Nephron (organoid): ENCODE data around the gene EMSY.
"Not testable (repeated sequence)": the region's sequence is repeated elsewhere in the genome, so short reads cannot be mapped to it uniquely, and the experiment has no call there.

Source experiments
- H3K27ac Mint-ChIP-seq, 3 experiments: 2 replicates each; pipeline ENCODE4 v1.8.0; 2020; ENCODE audit warnings: mixed read lengths in 3 of 3, mild to moderate bottlenecking in 2 of 3, moderate library complexity in 1 of 3
- H3K27me3 Mint-ChIP-seq: 2 replicates; pipeline ENCODE4 v1.8.0; 2021; ENCODE audit warnings: low read depth, mild to moderate bottlenecking, moderate library complexity, mixed read lengths
- H3K36me3 Mint-ChIP-seq: 2 replicates; pipeline ENCODE4 v1.8.0; 2020; ENCODE audit warnings: low read depth, mixed read lengths
- H3K4me1 Mint-ChIP-seq: 2 replicates; pipeline ENCODE4 v1.8.0; 2020; ENCODE audit warnings: mixed read lengths
- H3K4me3 Mint-ChIP-seq, 3 experiments: 2 replicates each; pipeline ENCODE4 v1.8.0; 2020; ENCODE audit warnings: mild to moderate bottlenecking in 3 of 3, mixed read lengths in 3 of 3, moderate library complexity in 2 of 3
- H3K9me3 Mint-ChIP-seq: 2 replicates; pipeline ENCODE4 v1.8.0; 2020; ENCODE audit warnings: mixed read lengths
- CTCF ChIP-seq, 3 experiments: fragments of 200-600 bp; sonication (generic); IDR thresholded peaks; one replicate each; pipeline ENCODE4 v1.5.0; 2021; ENCODE audit warnings: antibody characterized with exemption in 3 of 3; ENCODE audit not compliant: unreplicated experiment in 3 of 3

The EMSY gene

DNA sequence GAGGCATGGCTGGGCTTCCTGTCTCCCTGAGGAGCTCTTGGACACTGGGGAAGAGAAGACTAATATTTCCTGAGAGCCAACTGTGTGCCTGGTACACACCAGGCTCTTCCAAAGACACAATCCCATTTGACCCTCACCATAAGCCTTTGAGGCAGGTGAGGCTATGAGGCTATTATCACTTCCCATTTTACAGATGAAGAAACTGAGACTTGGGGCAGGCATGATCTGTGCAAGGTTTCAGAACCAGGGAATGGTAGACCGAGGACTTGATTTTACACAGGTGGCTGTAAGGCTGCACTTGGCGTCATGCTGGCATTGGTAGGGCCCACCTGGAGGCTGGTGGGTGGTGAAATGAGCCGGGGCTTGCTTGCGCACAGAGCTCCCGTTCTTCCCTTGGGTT lies 134.9 kb downstream of the EMSY start:
- Mint-ChIP-seq H3K27me3 (no peaks in the 10 kb centered on the region), H3K27ac (peak overlapping the region; percentile 87 to 99 (median 98)), H3K4me1 (peaks cover 27% of the 10 kb centered on the region), H3K4me3 (no peak overlapping the region), H3K9me3 (peaks cover 4% of the 10 kb centered on the region), H3K36me3 (no peaks in the 10 kb centered on the region)
- no peak for TF ChIP-seq CTCF (IDR thresholded peaks at IDR 0.05; ENCODE audit: unreplicated experiment in 3 of 3)

DNA sequence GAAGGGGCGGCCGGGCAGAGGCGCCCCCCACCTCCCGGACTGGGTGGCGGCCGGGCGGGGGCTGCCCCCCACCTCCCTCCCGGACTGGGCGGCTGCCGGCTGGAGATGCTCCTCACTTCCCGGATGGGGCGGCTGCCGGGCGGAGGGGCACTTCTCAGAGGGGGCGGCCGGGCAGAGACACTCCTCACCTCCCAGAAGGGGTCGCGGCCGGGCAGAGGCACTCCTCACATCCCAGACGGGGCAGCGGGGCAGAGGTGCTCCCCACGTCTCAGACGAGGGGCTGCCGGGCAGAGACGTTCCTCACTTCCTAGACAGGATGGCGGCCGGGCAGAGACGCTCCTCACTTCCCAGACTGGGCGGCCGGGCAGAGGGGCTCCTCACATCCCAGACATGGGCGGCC lies 137.7 kb downstream of the EMSY start:
- not testable (repeated sequence) for H3K4me3 Mint-ChIP-seq, H3K27me3 Mint-ChIP-seq, H3K36me3 Mint-ChIP-seq, H3K27ac Mint-ChIP-seq
- peaks cover 10% of the 10 kb centered on the region for H3K9me3 Mint-ChIP-seq
- peaks cover 11% of the 10 kb centered on the region for H3K4me1 Mint-ChIP-seq

DNA sequence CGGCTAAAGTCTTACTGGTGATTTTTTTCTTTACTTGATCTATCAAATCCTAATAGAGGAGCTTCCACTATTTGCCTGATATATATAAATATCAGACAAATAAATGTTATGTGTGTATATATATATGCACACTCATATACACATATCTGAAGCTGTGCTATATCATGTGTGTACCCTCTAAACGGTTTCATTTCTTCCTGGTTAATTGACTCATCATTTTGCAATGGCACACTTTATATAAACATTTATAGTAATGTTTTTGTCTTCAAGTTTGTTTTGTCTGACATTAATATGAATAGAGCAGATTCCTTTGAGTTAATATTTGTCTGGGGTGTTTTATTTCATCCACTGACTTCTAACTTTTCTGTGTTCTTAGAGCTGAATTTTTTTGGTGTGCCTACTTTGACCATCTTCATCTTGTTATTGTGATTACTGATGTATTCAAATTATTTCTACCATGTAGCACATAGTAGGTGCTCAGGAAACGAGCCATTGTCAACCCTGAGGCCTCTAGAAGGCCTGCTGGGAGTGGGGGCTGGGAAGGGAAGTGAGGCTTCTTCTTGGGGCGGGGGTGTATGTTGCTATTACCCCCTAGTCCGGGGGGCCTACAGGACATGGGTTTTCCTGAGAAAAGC lies 143.1 kb downstream of the EMSY start:
- H3K27me3 Mint-ChIP-seq: peaks cover 2% of the 10 kb centered on the region
- peak overlapping the region in 1 of 3 experiments; percentile 24 for H3K27ac Mint-ChIP-seq
- no peaks in the 10 kb centered on the region for H3K36me3 Mint-ChIP-seq
- no peaks in the 10 kb centered on the region for H3K4me1 Mint-ChIP-seq
- H3K4me3 Mint-ChIP-seq: no peak overlapping the region
- H3K9me3 Mint-ChIP-seq: peaks cover 6% of the 10 kb centered on the region
- no peak for TF ChIP-seq CTCF (IDR thresholded peaks at IDR 0.05; ENCODE audit: unreplicated experiment in 3 of 3)

- H3K4me1 Mint-ChIP-seq: no peaks in the 10 kb centered on the region
- peaks cover 6% of the 10 kb centered on the region for H3K9me3 Mint-ChIP-seq
- peak overlapping the region in 1 of 3 experiments; percentile 24 for H3K27ac Mint-ChIP-seq
- no peak overlapping the region for H3K4me3 Mint-ChIP-seq
- H3K27me3 Mint-ChIP-seq: peaks cover 4% of the 10 kb centered on the region
- no peaks in the 10 kb centered on the region for H3K36me3 Mint-ChIP-seq
- no peak for TF ChIP-seq CTCF (IDR thresholded peaks at IDR 0.05; ENCODE audit: unreplicated experiment in 3 of 3)
These were observed 143.9 kb downstream of the EMSY start for GRCh38 chr11:76588455-76589325.

DNA sequence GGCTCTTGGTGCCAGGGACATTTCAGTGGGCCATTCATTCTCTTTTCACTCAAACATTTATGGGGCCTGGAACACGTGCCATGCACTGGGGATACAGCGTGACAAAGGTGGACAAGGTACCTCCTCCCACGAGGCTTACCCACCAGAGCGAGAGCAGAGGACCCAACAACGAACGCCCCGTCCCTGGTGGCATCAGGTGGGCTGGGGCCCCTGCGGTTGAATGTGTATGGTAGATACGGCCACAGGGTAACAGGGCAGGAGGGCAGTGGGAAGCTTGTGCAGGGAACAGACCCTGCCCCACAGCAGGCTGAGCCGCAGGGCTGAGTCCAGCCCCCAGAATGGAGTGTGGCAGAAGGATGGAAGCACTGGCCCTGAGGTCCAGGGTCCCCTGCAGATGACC lies 144.7 kb downstream of the EMSY start:
- Mint-ChIP-seq H3K4me1 (no peaks in the 10 kb centered on the region), H3K27ac (no peak overlapping the region), H3K9me3 (peaks cover 6% of the 10 kb centered on the region), H3K4me3 (no peak overlapping the region), H3K36me3 (no peaks in the 10 kb centered on the region), H3K27me3 (peaks cover 4% of the 10 kb centered on the region)
- no peak for TF ChIP-seq CTCF (IDR thresholded peaks at IDR 0.05; ENCODE audit: unreplicated experiment in 3 of 3)

DNA sequence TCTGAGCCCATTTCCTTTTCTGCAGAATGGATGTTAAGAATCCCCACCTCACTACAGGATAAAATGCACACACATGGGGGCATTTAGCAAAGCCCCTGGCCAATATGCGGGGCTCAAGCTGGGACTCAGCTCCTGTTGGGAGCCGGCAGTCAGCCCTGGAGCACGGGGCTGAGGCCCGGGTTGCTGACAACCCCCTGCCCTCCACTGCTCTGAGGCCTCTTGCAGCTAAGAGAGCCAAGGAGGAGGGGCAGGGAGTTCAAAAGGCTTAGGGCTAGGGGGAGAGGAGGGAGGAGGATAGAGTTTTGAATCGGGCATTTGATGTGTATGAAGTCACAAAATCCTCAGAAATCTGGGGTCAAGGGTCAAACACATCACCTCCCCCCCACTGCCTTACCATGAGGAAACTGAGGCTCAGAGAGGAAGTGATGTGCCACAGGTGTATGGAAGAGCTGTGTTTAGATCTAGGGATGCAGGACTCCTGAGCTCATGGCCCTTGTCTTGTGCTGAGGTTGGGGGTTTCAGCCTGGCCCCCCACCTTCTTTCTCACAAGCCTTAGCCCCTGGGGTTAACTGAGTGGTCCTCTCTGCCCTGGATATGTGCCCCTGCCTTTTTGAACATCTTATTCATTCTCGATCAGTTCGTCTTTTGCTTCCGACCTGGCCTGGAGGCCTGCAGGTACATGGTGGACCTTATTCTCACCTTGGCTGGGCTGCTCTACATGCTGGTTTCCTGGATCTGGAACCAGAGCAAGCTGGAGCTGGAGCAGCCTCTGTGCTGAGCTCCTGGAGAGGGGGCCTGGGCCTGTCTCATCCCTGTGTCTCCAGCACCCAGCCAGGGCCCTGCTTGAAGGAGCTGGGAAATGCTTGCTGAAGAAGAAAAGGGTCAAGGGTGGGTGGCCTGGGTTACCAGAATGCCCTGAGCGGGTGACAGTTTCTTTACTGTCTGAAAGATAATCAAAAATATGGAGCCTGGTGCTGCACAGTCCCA lies 145.4 kb downstream of the EMSY start:
- TF ChIP-seq CTCF (IDR thresholded peaks at IDR 0.05; ENCODE audit: unreplicated experiment in 3 of 3): no peak
- H3K27ac Mint-ChIP-seq: no peak overlapping the region
- H3K9me3 Mint-ChIP-seq: peaks cover 5% of the 10 kb centered on the region
- H3K27me3 Mint-ChIP-seq: peaks cover 4% of the 10 kb centered on the region
- no peaks in the 10 kb centered on the region for H3K4me1 Mint-ChIP-seq
- H3K36me3 Mint-ChIP-seq: no peaks in the 10 kb centered on the region
- H3K4me3 Mint-ChIP-seq: no peak overlapping the region
